GM18526 (cell line): ENCODE data around the gene SNX10.

Source experiments
- POLR2A ChIP-seq: IDR thresholded peaks from 3 replicates; pipeline ENCODE4 v1.6.1; 2011; ENCODE audit not compliant: insufficient read length; ENCODE audit errors: extremely low read depth

Gene SNX10

DNA sequence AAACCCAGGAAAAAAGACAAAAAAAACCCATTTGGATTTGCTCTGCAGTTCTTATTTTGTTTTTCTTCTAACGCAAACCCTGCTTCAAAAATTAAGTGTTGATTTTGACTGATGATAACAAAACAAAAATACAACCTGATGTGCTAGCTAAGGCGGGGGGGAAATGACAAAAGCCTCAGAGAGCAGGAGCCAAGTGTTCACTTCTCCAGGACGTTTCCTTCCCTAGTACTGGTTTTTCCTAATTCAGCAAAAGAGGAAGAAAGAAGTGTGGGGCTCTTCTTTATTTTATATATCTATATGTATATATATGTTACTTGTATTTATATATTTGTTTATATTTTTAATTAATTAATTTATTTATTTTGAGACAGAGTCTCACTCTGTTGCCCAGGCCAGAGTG is 28.0 kb downstream of the SNX10 start:
- TF ChIP-seq POLR2A = no peak

DNA sequence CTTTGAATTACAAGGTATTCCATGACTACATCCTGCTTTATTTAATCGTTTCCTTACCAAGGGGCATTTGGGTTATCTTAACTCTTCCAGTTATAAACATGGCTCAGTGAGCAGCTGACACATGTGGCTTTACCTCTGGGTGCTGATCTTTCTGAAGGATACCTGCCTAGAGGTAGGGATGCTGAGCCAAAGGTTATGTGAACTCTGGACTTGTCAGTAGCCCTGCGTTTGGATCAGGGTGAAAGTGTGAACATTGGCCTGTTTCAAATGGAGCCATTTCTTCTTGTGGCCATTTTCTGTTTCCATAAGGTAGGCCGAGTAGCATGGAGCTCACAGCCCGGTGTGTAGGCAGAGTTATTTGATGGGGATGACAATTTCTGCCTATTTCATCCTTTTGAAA is 29.2 kb downstream of the SNX10 start:
- no peak for TF ChIP-seq POLR2A

DNA sequence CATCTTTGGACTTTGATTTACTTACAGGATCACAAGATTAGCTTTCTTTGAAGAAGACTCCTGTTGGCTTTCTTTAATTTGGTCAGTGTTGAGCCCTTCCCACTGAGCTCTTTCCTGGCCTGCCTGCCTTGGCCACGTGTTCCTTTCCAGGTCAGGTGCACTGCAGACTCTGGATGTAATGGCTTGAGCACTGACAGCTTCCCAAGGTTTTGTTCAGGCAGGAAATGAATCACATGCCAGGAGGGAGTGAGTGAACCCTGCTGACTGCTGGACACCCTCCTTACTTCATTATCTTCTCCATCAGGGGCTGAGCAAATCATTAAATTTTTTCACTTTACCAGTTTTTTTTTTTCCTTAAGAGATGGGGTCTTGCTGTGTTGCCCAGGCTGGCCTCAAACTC is 29.8 kb downstream of the SNX10 start:
- no peak for TF ChIP-seq POLR2A

DNA sequence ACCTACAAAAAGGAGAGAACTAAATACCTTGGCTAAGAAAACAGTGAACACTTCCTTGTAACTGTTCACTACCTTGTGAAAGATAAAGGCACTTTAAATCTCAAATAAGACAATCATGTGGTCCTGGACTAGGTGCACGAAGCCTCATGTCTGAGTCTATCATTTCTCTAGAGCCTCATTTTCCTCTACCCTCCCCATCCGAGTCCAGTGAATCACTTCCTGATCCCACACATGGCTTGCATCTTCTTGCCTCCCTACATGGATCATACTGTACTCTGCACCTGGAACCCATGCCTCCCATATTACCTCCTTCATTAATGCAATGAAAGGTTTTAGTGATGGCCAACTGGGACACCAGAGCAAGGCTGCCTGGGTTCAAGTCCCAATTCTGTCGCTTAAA is 34.5 kb downstream of the SNX10 start:
- TF ChIP-seq POLR2A = no peak

DNA sequence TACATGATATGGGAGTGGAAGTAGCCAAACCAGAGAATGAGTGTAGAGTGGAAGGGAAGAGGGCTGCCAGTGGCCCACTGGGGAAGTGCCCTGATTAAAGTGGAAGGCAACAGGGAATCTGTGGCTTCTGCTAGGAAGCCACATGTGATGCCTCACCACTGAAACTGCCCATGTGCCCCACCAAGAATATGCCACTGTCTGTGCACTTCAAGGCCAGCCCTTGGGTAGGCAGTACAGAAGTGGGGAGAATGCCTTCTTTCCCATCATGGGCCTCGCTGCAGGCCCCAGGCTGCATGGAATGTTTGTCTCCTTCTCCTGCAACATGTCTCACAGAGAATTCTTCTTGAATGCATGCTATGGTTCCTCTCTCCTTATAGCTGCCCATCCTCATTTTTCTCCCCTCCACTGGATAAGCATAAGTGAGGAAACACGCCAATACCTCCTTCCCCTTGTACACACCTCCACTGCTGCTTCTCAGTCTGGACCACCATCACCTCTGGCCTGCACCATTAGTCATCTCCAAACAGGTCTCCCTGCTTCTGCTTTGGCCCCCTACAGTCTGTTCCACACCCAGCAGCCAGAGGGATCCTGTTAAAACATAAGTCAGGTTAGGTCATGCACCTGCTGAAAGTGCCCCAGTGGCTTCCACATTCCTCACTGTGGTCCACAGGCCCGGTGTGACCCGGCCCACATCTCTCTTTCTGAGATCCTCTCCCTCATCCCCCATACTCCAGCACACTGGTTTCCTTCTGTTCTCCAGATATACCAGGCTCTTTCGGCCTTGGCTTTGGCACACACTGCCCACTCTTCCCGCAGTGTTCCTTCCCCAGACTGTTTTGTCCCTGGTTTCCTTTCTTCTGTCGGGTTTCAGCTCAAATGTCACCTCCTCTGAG is 37.1 kb downstream of the SNX10 start:
- TF ChIP-seq POLR2A = no peak

DNA sequence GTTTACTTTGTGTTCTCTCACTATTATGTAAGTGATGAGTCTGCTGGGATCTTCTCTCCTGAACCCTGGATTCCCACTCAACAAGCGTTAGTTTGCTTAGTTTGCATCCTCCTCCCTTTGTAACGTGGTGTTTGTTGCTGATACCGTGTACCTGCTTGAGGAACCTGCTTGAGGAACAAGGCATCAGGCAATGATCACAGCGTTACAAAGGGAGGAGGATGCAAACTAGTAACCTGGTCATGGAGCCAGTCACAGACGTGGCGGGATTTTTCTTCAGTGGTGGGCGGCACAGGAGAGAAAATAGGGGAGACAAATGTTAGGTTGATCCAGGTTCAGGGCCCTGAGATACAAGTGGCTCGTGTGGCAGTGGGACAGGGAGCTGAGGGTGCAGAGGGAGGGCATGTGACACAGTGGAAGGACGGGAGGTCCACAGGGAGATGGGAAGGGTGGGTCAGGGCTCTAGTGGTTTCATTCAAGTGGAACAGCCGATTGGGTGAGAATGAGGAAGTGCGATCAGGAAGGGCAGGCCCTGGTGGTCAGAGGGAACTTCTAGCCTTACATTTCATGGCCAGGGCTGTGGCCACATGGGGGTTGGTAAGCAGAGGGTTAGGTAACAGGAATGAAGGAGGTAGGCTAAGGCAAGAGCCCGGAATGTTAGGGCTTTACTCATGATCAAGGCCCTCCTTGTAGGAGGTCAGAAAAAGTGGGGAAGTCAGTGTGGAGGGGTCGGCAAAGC is 38.0 kb downstream of the SNX10 start:
- no peak for TF ChIP-seq POLR2A

DNA sequence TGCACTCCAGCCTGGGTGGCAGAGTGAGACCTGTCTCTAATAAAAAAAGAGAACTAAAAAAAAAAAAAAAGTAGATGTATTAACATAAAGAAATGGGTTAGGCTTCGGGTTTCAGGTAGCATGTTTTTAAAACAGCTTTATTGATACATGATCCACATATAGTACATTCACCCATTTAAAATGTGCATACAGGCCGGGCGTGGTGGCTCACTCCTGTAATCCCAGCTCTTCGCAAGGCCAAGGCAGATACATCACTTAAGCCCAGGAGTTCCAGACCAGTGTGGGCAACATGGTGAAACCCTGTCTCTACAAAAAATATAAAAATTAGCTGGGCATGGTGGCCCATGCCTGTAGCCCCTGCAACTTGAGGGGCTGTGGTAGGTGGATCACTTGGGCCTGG is 39.5 kb downstream of the SNX10 start:
- no peak for TF ChIP-seq POLR2A

DNA sequence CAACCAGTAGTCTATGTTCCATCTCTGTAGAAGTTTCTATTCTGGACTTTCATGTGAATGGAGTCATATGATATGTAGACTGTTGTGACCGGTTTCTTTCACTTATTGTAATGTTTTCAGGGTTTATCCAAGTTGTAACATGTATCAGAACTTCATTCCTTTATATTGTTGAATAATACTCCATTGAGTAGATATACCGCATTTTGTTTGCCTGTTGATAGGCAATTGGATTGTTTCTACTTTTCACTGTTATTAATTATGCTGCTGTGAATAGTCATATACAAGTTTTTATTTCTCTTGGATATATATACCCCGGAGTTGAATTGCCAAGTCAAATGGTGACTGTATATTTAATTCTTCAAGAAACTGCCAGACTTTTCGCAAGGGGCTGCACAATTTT is 40.1 kb downstream of the SNX10 start:
- TF ChIP-seq POLR2A = no peak

DNA sequence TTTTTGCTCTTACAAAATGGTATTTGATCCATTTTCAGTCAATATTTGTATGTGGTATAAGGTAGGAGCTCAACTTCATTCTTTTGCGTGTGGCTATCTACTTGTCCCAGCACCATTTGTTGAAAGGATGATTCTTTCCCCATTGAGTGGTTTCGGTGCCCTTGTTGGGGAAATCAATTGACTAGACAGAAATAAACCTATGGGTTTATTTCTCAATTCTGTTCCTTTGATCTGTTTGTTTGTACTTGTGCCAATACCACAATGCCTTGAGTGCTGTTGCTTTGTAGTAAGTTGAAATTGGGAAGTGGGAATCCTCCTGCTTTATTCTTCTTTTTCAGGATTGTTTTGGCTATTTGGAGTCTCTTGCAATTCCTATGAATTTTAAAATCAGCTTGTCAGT is 41.0 kb downstream of the SNX10 start:
- no peak for TF ChIP-seq POLR2A

DNA sequence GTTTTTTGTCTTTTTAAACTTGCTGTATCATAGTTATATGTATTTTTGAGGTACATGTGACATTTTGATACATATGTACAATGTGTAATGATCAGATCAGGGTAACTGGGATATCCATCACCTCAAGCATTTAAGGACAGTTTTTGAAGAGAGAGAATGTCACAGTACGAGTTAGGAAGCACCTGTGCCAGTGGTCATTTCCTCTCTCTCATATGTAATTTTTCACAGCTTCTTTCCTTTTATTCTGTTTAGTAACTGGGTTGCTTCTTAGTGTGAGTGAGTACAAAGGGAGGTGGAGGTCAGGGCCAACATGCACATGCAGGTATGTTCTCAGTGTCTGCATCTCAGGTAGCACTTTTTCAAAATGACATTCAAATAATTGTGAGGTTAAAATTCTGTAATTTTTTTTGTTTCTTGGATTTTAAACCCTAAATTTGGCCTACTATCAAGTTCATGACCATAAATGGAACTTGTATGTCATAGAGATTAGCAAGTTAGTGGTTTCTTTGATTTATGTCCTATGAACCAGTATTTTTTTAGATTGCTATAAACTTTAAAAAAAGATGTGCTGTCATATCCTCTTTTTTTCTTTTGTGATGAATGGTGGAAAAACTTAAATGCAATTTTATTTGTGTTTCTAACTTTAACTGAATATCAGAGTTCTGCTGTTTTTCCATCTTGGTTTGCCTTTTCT is 42.7 kb downstream of the SNX10 start:
- no peak for TF ChIP-seq POLR2A

DNA sequence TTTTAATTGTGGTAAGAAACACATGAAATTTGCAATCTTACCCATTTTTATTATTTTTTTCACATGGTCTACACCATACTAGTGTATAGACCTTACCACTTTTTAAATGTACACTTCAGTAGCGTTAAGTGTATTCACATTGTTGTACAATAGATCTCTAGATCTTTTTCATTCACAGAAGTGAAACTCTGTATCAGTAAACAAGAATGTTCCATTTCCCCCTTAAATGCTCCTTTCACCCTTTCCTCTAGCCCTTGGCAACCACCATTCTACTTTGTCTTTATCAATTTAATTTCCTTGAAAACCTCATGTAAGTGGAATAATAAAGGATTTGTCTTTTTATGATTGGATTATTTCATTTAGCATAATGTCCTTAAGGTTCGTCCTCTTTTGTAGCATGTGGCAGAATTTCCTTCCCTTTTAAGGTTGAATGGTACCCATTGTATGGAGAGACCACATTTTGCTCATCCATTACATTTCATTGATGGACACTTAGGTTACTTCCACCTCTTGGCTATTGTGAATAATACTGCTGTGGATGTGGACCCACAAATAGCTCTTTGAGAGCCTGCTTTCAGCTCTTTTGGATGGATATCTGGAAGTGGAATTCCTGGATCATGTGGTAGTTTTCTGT is 45.7 kb downstream of the SNX10 start:
- no peak for TF ChIP-seq POLR2A

DNA sequence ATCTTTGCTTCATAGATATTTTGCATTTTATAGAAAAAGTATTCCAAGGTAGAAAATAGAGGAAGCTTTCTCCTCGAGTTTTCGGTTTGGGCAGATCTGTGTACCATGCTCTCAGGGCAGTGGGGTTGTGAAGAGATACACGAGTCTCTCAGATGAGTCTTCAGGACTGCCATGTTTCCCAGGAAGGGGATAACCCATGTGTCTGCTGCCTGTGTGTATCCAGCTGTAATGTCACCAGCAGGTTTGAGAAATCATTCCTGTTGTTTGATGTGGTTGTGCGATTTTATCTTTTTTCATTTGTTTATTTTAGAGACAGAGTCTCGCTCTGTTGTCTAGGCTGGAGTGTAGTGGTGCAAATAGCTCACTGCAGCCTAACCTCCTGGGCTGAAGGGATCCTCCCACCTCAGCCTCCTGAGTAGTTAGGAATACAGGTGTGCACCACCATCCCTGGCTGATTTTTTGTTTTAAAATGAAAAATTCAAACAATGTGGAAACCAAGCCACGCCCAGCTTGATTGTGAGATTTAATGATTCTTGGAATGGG is 48.9 kb downstream of the SNX10 start:
- no peak for TF ChIP-seq POLR2A

DNA sequence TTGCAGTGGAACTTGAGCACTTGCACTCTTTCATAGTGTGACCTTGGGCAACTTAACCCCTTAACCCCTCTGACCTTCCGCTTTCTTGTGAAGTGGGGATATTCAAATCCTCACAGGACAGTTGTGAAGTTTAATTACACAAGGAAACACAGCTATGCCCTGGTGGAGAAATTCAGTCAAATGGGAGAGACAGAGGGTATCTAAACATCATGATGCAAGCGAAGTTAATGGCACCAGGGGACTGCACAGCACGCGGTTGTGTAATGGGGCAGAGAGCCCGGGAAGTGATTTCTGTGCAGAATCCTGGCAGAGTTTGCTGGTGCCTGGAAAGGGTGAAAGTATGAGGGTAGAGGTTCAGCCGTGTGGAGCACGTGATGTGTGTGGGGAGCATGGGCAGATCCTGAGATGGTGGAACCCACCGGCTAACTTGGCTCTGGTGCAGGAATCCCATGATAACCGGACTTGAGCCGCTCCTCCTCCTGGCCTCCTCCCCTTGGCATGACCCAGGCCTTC is 51.7 kb downstream of the SNX10 start:
- TF ChIP-seq POLR2A = no peak

DNA sequence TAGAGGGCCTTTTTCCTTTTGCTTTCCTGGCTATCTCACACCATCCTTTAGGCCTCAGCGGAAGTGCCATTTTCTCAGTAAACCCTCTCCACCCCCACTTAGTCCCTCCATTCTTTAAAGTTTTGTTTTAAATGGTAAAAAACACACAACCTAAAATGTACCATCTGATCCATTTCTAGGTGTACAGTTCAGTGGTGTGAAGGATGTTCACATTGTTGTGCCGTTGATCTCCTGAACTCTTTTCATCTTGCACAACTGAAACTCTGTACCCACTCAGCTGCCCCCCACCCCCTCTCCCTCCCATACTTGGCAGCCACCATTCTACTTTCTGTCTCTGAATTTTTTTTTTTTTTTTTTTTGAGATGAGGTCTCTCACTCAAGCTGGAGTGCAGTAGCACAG is 52.2 kb downstream of the SNX10 start:
- no peak for TF ChIP-seq POLR2A

DNA sequence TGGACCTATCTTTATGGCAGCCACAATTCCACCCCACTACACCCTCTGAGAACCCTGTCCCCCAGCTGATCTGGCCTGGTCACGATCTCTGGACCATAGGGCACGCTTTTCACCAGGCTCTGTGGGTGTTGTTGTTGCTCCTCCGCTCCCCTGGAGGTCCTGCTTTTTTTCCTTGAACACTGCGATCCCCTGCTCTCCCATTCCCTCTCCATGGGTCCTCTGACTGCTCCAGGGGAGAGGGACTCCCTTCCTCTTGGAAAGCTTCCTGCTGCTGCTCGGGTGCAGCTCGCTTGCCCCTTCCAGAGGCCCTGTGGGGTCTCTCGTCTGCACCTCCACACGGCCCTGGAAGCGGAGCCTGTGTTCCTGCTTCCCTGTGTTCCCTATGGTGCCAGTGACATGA is 53.5 kb downstream of the SNX10 start:
- TF ChIP-seq POLR2A = no peak

DNA sequence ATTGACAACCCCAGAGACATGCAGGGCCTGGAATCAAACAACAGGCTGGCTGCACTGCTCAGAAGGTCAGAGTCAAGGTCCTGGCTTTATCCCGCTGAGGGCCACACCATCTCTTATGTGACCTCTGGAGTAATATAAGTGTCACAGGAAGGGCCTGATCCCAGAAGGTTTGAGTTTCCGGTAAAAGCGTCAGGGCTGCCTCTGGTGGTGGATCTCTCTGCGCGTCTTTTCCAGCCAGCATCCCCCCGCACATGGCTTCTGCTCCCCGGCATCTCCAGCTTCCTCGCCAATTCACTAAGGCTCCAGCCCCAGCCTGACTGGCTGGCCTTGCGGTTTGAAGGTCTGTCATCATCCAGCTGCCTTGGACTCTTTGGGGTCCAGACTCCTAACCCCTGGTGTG is 54.2 kb downstream of the SNX10 start:
- no peak for TF ChIP-seq POLR2A
